T-helper 17 cell (primary cell): ENCODE results near the gene DUOXA1. TPM values are rescaled to one million over a fixed set of nuclear protein-coding genes. Genes with fewer than 3 reads are reported as not detected.
A peak's percentile ranks its signal among the peaks of the same experiment; 100 is the strongest.
"Not testable (repeated sequence)": the region's sequence is repeated elsewhere in the genome, so short reads cannot be mapped to it uniquely, and the experiment has no call there.

Experiments
- ATAC-seq: fragments of 150-1000 bp; cut with Tn5 transposase; 2 replicates; pipeline ENCODE4 v1.10.0; 2021; ENCODE audit warnings: mild to moderate bottlenecking, moderate library complexity
- DNase-seq, 3 donors: peaks; one replicate each; pipeline versions ENCODE4 v3.0.0 to v3.0.0-alpha.2; 2020 to 2021
- H3K9me3 ChIP-seq: one replicate; pipeline ENCODE4 v1.7.0; 2013; ENCODE audit warnings: low read length, mild to moderate bottlenecking; ENCODE audit not compliant: control insufficient read depth, poor library complexity, severe bottlenecking
- H3K27ac Mint-ChIP-seq: one replicate; pipeline ENCODE4 v1.8.0; 2022; ENCODE audit warnings: mild to moderate bottlenecking, moderate library complexity, mixed read lengths
- H3K27me3 Mint-ChIP-seq: one replicate; pipeline ENCODE4 v1.8.0; 2022; ENCODE audit warnings: mixed read lengths
- H3K36me3 Mint-ChIP-seq: one replicate; pipeline ENCODE4 v1.8.0; 2022; ENCODE audit warnings: low read depth, mixed read lengths
- H3K4me1 Mint-ChIP-seq: one replicate; pipeline ENCODE4 v1.8.0; 2022; ENCODE audit warnings: mild to moderate bottlenecking, mixed read lengths
- H3K4me3 Mint-ChIP-seq: one replicate; pipeline ENCODE4 v1.8.0; 2022; ENCODE audit warnings: mild to moderate bottlenecking, moderate library complexity, mixed read lengths
- total RNA-seq, 4 donors: library from RNA in 2 of 4; stranded (reverse) in 2 of 4; gene quantifications; one replicate each; pipeline ENCODE4 v1.2.3 and lab custom pipeline; 2022 to 2026

The DUOXA1 gene
- total RNA-seq, 2 donors from 2014 or later = 0.57 TPM; not detected in 1

GRCh38 chr15:45111390-45112142 is 18.1 kb downstream of the DUOXA1 start:
- Mint-ChIP-seq H3K4me3 (peak overlapping the region; percentile 81), H3K4me1 (peaks cover 24% of the 10 kb centered on the region), H3K27me3 (peaks cover 75% of the 10 kb centered on the region), H3K27ac (no peak overlapping the region), H3K36me3 (peaks cover 4% of the 10 kb centered on the region)
- ATAC-seq = no peak
- no peaks in the 10 kb centered on the region for H3K9me3 ChIP-seq
- DNase-seq = no peak

GRCh38 chr15:45110256-45110820 is 19.3 kb downstream of the DUOXA1 start:
- Mint-ChIP-seq H3K27ac (no peak overlapping the region), H3K36me3 (peaks cover 4% of the 10 kb centered on the region), H3K4me1 (peaks cover 21% of the 10 kb centered on the region), H3K27me3 (peaks cover 74% of the 10 kb centered on the region), H3K4me3 (peak overlapping the region; percentile 12)
- no peak for DNase-seq
- no peak for ATAC-seq
- H3K9me3 ChIP-seq = no peaks in the 10 kb centered on the region

GRCh38 chr15:45107941-45108630 is 21.6 kb downstream of the DUOXA1 start:
- Mint-ChIP-seq H3K27ac (no peak overlapping the region), H3K4me1 (peaks cover 8% of the 10 kb centered on the region), H3K36me3 (no peaks in the 10 kb centered on the region), H3K27me3 (peaks cover 74% of the 10 kb centered on the region), H3K4me3 (no peak overlapping the region)
- H3K9me3 ChIP-seq = no peaks in the 10 kb centered on the region
- DNase-seq (no peak), ATAC-seq (no peak)

DNA sequence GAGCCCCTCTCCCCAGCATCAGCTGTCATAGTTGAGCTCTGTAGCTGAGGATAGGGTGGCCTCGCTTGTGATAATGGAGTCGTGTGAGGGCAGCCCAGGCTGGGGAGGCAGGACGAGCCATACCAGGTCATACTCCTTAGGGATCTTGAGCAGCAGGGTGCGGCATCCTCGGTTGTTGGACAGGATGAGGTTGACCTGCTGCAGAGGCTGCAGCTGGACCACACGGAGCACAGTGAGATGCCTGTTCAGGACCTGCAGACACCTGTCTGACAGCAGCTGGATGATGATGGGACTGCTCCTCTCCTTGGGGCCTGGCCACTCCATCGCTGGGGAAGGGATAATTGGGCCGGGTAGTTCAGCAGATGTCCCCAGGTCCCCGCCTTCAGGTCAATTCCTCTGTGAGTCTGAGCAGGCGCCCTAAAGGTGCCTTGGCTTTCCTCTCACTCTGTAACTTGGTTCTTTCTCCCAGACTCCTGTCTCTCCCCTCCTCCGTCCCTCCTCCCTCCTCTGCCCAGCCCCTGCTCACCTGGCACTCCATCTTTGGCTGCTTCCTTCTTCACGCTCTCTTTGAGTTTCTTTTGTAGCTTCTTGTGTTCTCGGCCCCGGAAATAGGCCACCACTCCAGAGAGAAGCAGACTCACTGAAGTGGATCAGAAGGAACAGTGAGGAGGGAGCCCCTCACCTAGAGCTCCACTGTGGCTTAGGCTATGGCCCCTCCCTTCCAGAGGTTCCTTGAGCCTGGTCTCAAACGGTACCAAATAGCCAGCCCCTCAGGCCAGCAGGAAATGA is 23.5 kb downstream of the DUOXA1 start:
- no peak overlapping the region for H3K27ac Mint-ChIP-seq
- H3K27me3 Mint-ChIP-seq = peaks cover 78% of the 10 kb centered on the region
- DNase-seq = no peak
- H3K9me3 ChIP-seq = no peaks in the 10 kb centered on the region
- H3K36me3 Mint-ChIP-seq = no peaks in the 10 kb centered on the region
- H3K4me1 Mint-ChIP-seq = no peaks in the 10 kb centered on the region
- no peak for ATAC-seq
- H3K4me3 Mint-ChIP-seq = no peak overlapping the region

DNA sequence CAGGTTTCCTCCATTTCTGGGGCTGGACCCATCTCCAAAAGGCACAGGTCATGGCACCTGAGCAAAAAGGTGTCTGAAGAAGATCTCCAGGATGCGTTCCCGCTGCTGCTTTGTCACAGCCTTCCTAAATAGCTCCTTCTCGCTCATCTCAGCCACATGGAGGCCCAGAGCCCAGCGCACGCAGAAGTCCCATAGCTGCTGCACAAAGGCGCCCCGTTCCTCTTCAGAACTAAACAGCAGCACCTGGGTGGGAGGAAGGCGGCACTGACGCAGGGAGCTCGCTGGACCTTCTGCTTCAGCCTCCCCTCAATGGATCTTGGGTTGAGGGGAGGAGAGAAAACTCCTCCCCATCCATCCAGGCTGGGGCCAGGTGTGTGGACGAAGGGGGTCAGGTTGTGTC is 24.1 kb downstream of the DUOXA1 start:
- ATAC-seq (no peak), DNase-seq (no peak)
- Mint-ChIP-seq H3K27ac (no peak overlapping the region), H3K4me3 (no peak overlapping the region), H3K4me1 (peaks cover 1% of the 10 kb centered on the region), H3K27me3 (peaks cover 80% of the 10 kb centered on the region), H3K36me3 (no peaks in the 10 kb centered on the region)
- H3K9me3 ChIP-seq = no peaks in the 10 kb centered on the region

- ATAC-seq, H3K4me1 Mint-ChIP-seq, H3K4me3 Mint-ChIP-seq, H3K27ac Mint-ChIP-seq, H3K36me3 Mint-ChIP-seq, H3K9me3 ChIP-seq, DNase-seq: not testable (repeated sequence)
- H3K27me3 Mint-ChIP-seq = peaks cover 73% of the 10 kb centered on the region
Observed at GRCh38 chr15:45104170-45104569, 25.5 kb downstream of the DUOXA1 start.

GRCh38 chr15:45102226-45102625 is 27.5 kb downstream of the DUOXA1 start:
- Mint-ChIP-seq H3K36me3 (no peaks in the 10 kb centered on the region), H3K4me1 (peaks cover 2% of the 10 kb centered on the region), H3K27ac (no peak overlapping the region), H3K4me3 (no peak overlapping the region), H3K27me3 (peaks cover 67% of the 10 kb centered on the region)
- no peak for ATAC-seq
- no peaks in the 10 kb centered on the region for H3K9me3 ChIP-seq
- DNase-seq = no peak

GRCh38 chr15:45101749-45102148 is 27.9 kb downstream of the DUOXA1 start:
- no peaks in the 10 kb centered on the region for H3K36me3 Mint-ChIP-seq
- ATAC-seq = no peak
- peaks cover 2% of the 10 kb centered on the region for H3K4me1 Mint-ChIP-seq
- no peak overlapping the region for H3K27ac Mint-ChIP-seq
- no peaks in the 10 kb centered on the region for H3K9me3 ChIP-seq
- no peak overlapping the region for H3K4me3 Mint-ChIP-seq
- DNase-seq = no peak
- H3K27me3 Mint-ChIP-seq = peaks cover 67% of the 10 kb centered on the region

GRCh38 chr15:45100884-45101625 is 28.6 kb downstream of the DUOXA1 start:
- Mint-ChIP-seq H3K4me3 (no peak overlapping the region), H3K4me1 (peaks cover 2% of the 10 kb centered on the region), H3K27me3 (peaks cover 61% of the 10 kb centered on the region), H3K36me3 (no peaks in the 10 kb centered on the region), H3K27ac (no peak overlapping the region)
- no peak for ATAC-seq
- H3K9me3 ChIP-seq = no peaks in the 10 kb centered on the region
- no peak for DNase-seq

DNA sequence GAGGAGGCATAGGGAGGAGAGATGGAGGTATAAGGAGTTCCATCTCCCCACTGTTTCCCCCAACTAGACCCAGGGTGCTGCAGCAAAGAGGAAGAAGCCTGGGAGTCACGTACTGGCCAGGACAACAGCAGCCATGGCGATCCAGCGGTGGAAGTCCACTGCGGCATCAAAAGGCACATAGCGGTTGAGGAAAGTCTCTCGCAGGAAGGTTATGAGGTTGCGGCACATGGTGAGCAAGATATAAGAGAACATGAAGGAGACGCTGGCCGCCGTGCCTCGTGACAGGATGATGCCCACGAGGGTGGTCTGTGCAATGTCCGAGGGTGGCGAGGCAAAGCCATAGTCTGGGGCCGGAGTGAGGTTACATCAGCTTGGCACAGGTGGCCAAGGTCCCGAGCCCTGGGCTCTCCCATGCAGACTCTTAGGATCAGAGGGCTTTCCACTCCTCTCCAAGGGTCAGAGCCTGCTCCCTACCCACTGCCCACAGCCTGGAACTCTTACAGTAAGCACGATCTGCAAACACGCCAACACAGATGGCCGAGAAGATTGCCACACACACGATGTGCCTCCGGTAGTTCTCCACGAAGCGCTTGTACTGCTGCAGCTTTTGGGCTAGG is 30.0 kb downstream of the DUOXA1 start:
- H3K9me3 ChIP-seq = no peaks in the 10 kb centered on the region
- H3K4me3 Mint-ChIP-seq = no peak overlapping the region
- no peak for ATAC-seq
- DNase-seq = no peak
- H3K4me1 Mint-ChIP-seq = peaks cover 2% of the 10 kb centered on the region
- no peaks in the 10 kb centered on the region for H3K36me3 Mint-ChIP-seq
- H3K27ac Mint-ChIP-seq = no peak overlapping the region
- peaks cover 47% of the 10 kb centered on the region for H3K27me3 Mint-ChIP-seq

DNA sequence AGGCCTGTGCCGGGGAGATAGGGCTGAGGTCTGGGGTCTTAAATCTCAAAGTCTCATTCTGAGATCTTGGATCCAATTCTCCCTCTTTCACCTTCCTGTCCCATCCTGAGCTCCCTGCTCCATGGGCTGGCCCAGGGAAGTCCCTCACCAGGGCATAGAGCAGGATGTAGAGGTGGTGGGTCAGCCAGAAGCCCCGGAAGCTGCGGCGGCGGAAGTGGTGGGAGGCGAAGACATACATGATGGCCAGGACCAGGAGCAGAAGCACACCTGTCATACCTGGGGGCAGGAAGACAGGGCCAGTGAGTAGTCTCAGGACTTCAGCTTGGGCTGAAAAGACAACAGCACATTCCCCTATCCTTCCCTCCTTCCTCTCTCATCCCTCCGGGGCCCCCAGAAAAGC is 32.2 kb downstream of the DUOXA1 start:
- Mint-ChIP-seq H3K4me3 (no peak overlapping the region), H3K27me3 (peaks cover 26% of the 10 kb centered on the region), H3K4me1 (peaks cover 2% of the 10 kb centered on the region), H3K36me3 (no peaks in the 10 kb centered on the region), H3K27ac (no peak overlapping the region)
- ATAC-seq (no peak), DNase-seq (no peak)
- H3K9me3 ChIP-seq = no peaks in the 10 kb centered on the region

GRCh38 chr15:45095661-45096060 is 34.0 kb downstream of the DUOXA1 start:
- H3K4me1 Mint-ChIP-seq = peaks cover 1% of the 10 kb centered on the region
- H3K27me3 Mint-ChIP-seq = peaks cover 22% of the 10 kb centered on the region
- ATAC-seq = no peak
- no peaks in the 10 kb centered on the region for H3K36me3 Mint-ChIP-seq
- no peak for DNase-seq
- no peak overlapping the region for H3K4me3 Mint-ChIP-seq
- H3K9me3 ChIP-seq = no peaks in the 10 kb centered on the region
- H3K27ac Mint-ChIP-seq = no peak overlapping the region
